GM23338 (cell line): ENCODE results near the gene TRIM73. TPM values are rescaled to one million over a fixed set of nuclear protein-coding genes. Genes with fewer than 3 reads are reported as not detected.
"Not testable (repeated sequence)": the region's sequence is repeated elsewhere in the genome, so short reads cannot be mapped to it uniquely, and the experiment has no call there.

Source experiments
- ATAC-seq: fragments of 200-7000 bp; cut with Tn5 transposase; 3 replicates; pipeline ENCODE4 v1.9.1; 2020
- DNase-seq: peaks from one replicate; pipeline ENCODE4 v3.0.0-alpha.2; 2015; ENCODE audit warnings: low spot score
- H2AFZ ChIP-seq: fragments of 200-600 bp; sonication (generic); 2 replicates; pipeline ENCODE4 v1.8.0; 2016; ENCODE audit warnings: antibody characterized with exemption, mild to moderate bottlenecking, moderate library complexity
- H3F3A ChIP-seq: fragments of 200-600 bp; sonication (generic); replicated peaks from 2 replicates; pipeline ENCODE4 v1.8.0; 2017; ENCODE audit warnings: antibody characterized with exemption, mixed run types, low read depth
- H3K27ac ChIP-seq: fragments of 200-600 bp; sonication (generic); 2 replicates; pipeline ENCODE4 v1.6.1; 2016; ENCODE audit warnings: low read depth
- H3K27me3 ChIP-seq: fragments of 200-600 bp; sonication (generic); 2 replicates; pipeline ENCODE4 v1.8.0; 2016; ENCODE audit warnings: mild to moderate bottlenecking, mixed run types, moderate library complexity; ENCODE audit not compliant: insufficient read depth
- H3K36me3 ChIP-seq: fragments of 200-600 bp; sonication (generic); 2 replicates; pipeline ENCODE4 v1.8.0; 2016; ENCODE audit warnings: mild to moderate bottlenecking; ENCODE audit not compliant: insufficient read depth
- H3K4me1 ChIP-seq: fragments of 200-600 bp; sonication (generic); 2 replicates; pipeline ENCODE4 v1.8.0; 2016; ENCODE audit warnings: mild to moderate bottlenecking, moderate library complexity; ENCODE audit not compliant: insufficient read depth
- H3K4me2 ChIP-seq: fragments of 200-600 bp; sonication (generic); 2 replicates; pipeline ENCODE4 v1.7.1; 2017; ENCODE audit warnings: mixed run types
- H3K4me3 ChIP-seq: fragments of 200-600 bp; sonication (generic); 2 replicates; pipeline ENCODE4 v1.6.1; 2016; ENCODE audit warnings: mixed run types
- H3K79me2 ChIP-seq: fragments of 200-600 bp; sonication (generic); replicated peaks from 2 replicates; pipeline ENCODE4 v1.8.0; 2017; ENCODE audit warnings: mild to moderate bottlenecking; ENCODE audit not compliant: insufficient read depth
- H3K9me2 ChIP-seq: fragments of 200-600 bp; sonication (generic); 2 replicates; pipeline ENCODE4 v1.8.0; 2017; ENCODE audit not compliant: insufficient read depth
- H4K20me1 ChIP-seq: fragments of 200-600 bp; sonication (generic); replicated peaks from 2 replicates; pipeline ENCODE4 v1.8.0; 2017; ENCODE audit warnings: mild to moderate bottlenecking; ENCODE audit not compliant: insufficient read depth
- H3K27ac Mint-ChIP-seq: 2 replicates; pipeline ENCODE4 v1.8.0; 2020; ENCODE audit warnings: inconsistent platforms, mild to moderate bottlenecking, moderate library complexity, mixed read lengths
- H3K27me3 Mint-ChIP-seq: 3 replicates; pipeline ENCODE4 v1.8.0; 2022; ENCODE audit warnings: low read depth, mild to moderate bottlenecking, moderate library complexity, mixed read lengths, inconsistent platforms; ENCODE audit not compliant: insufficient read depth, poor library complexity
- H3K36me3 Mint-ChIP-seq: 3 replicates; pipeline ENCODE4 v1.8.0; 2021; ENCODE audit warnings: low read depth, mild to moderate bottlenecking, inconsistent platforms, moderate library complexity, mixed read lengths
- H3K4me1 Mint-ChIP-seq: 3 replicates; pipeline ENCODE4 v1.8.0; 2020; ENCODE audit warnings: mild to moderate bottlenecking, inconsistent platforms, mixed read lengths
- H3K4me3 Mint-ChIP-seq: 3 replicates; pipeline ENCODE4 v1.8.0; 2021; ENCODE audit warnings: moderate library complexity, mild to moderate bottlenecking, inconsistent platforms, mixed read lengths
- H3K9me3 Mint-ChIP-seq: 3 replicates; pipeline ENCODE4 v1.8.0; 2020; ENCODE audit warnings: moderate library complexity, mild to moderate bottlenecking, inconsistent platforms, mixed read lengths
- polyA plus RNA-seq: library from polyadenylated mRNA; unstranded; fragments of >200 nt; fragmentation: Nextera tagmentation; extraction: Ambion mirVana; gene quantifications from 2 replicates; pipeline ENCODE4 v1.2.1, GENCODE V29; 2016
- total RNA-seq: library from RNA; depleted of rRNA; stranded (reverse); fragments of >200 nt; shearing (Covaris generic); gene quantifications from 2 replicates; pipeline ENCODE4 v1.2.3, GENCODE V29; 2014
- TF ChIP-seq, protein P1 (sequence below), 2 experiments: fragments of 200-600 bp in 1 of 2; sonication (generic) in 1 of 2; conservative IDR thresholded peaks; 2 replicates each; pipeline versions ENCODE4 v1.5.1 to v1.6.1; 2016 to 2017; ENCODE audit warnings: antibody characterized with exemption in 2 of 2, low read depth in 2 of 2, mild to moderate bottlenecking in 2 of 2, moderate library complexity in 1 of 2

The TRIM73 gene
- total and polyA plus RNA-seq, 2 experiments from 2014 or later: 0.31 to 1.2 TPM

DNA sequence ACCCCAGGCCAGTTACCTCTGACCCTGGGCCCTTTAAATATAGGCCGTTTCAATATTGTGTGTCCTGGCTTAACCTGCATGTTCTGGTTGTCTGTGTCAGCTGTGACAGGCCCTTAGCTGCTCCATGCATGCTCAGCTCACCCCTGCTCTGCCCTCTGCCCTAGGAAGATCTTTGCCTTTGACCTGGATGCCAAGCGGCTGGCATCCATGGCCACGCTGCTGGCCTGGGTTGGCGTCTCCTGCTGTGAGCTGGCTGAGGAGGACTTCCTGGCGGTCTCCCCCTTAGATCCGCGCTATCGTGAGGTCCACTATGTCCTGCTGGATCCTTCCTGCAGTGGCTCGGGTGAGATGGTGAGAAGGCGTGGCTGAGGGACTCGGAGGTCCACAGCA, 20.0 kb downstream of the TRIM73 start:
- ATAC-seq, H3K4me3 ChIP-seq, H3K27ac ChIP-seq, H3K4me3 Mint-ChIP-seq, H3K9me2 ChIP-seq, H3K9me3 Mint-ChIP-seq, H3F3A ChIP-seq, H4K20me1 ChIP-seq, H3K4me1 Mint-ChIP-seq, DNase-seq, H2AFZ ChIP-seq, H3K36me3 ChIP-seq, H3K27me3 Mint-ChIP-seq, H3K4me1 ChIP-seq, H3K4me2 ChIP-seq, H3K27me3 ChIP-seq, H3K79me2 ChIP-seq, H3K27ac Mint-ChIP-seq: not testable (repeated sequence)
- peaks cover 25% of the 10 kb centered on the region for H3K36me3 Mint-ChIP-seq

DNA sequence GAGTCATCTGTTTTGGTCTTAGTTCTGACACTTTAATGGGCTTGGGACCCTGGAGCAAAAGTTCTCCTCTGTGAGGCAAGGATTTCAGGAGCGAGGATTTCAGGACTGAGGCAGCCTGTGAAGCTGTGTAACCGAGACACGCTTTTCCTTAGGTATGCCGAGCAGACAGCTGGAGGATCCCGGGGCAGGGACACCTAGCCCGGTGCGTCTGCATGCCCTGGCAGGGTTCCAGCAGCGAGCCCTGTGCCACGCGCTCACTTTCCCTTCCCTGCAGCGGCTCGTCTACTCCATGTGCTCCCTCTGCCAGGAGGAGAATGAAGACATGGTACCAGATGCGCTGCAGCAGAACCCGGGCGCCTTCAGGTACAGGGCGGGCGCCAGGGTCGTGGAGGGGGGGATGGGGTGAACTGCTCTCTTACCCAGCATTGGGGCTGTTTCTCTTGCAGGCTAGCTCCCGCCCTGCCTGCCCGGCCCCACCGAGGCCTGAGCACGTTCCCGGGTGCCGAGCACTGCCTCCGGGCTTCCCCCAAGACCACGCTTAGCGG, 20.5 kb downstream of the TRIM73 start:
- H3K36me3 ChIP-seq, H3K27me3 ChIP-seq, H3K4me3 Mint-ChIP-seq, H3K9me2 ChIP-seq, H3K4me3 ChIP-seq, H3K79me2 ChIP-seq, H2AFZ ChIP-seq, H3K27ac Mint-ChIP-seq, H4K20me1 ChIP-seq, H3K27me3 Mint-ChIP-seq, H3K4me1 Mint-ChIP-seq, DNase-seq, H3K4me2 ChIP-seq, ATAC-seq, H3K27ac ChIP-seq, H3F3A ChIP-seq, H3K9me3 Mint-ChIP-seq, H3K4me1 ChIP-seq: not testable (repeated sequence)
- H3K36me3 Mint-ChIP-seq: peaks cover 27% of the 10 kb centered on the region

DNA sequence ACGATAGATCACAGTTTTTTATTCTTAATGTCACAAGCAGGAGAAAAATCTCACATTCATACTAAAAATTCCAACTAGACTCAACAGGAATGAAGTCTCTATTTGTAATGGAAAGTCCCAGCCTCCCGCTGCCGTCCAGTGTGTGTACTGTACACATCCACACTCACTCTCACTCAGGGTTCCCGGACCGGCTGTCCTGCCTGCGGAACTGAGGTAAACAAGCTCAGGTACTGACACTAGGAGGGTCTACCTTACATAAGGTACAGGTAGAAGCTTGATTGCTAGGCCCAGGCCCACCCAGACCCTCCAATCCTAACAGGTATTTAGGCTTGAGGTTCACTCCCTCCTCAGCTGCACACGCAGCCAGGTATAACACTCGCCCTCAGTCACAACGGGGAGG, 21.4 kb downstream of the TRIM73 start:
- H2AFZ ChIP-seq, H4K20me1 ChIP-seq, H3K4me1 Mint-ChIP-seq: not testable (repeated sequence)

DNA sequence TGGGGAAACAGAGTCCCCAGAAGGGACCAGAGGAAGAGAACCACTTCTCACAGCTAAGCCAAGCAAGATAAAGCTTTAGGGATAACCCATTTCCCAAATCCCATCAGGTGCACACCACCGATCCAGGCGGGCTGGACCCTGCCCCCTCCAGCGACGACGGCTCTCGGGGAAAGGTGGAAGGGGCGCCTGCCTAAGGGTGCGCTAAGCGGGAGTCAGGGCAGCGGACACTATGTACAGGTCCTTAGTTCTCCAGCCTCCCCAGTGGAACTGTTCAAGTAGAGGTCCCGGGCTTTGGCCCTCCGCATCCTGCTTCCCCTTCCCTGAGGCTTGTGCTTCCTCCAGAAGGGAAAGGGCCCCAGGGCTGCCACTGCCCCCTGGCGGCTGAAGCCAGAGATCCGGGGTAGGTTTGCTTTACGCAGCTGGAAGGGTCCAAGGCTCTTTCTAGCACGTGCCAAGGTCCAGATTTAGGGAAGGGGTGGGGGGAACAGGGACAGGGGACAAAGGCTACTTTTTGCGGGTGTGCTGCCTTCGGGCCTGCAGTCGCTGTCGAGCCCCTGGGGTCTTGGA, 22.9 kb downstream of the TRIM73 start:
- H4K20me1 ChIP-seq, H3K27me3 ChIP-seq, DNase-seq, H3K36me3 ChIP-seq, H3K9me2 ChIP-seq, H3K4me1 ChIP-seq, H3K79me2 ChIP-seq, H3K4me1 Mint-ChIP-seq, H3K27me3 Mint-ChIP-seq, H3K4me3 ChIP-seq, H3K27ac ChIP-seq, H3K27ac Mint-ChIP-seq, H3F3A ChIP-seq, H3K4me3 Mint-ChIP-seq, H2AFZ ChIP-seq, H3K4me2 ChIP-seq, H3K9me3 Mint-ChIP-seq: not testable (repeated sequence)
- TF ChIP-seq, protein P1, sequence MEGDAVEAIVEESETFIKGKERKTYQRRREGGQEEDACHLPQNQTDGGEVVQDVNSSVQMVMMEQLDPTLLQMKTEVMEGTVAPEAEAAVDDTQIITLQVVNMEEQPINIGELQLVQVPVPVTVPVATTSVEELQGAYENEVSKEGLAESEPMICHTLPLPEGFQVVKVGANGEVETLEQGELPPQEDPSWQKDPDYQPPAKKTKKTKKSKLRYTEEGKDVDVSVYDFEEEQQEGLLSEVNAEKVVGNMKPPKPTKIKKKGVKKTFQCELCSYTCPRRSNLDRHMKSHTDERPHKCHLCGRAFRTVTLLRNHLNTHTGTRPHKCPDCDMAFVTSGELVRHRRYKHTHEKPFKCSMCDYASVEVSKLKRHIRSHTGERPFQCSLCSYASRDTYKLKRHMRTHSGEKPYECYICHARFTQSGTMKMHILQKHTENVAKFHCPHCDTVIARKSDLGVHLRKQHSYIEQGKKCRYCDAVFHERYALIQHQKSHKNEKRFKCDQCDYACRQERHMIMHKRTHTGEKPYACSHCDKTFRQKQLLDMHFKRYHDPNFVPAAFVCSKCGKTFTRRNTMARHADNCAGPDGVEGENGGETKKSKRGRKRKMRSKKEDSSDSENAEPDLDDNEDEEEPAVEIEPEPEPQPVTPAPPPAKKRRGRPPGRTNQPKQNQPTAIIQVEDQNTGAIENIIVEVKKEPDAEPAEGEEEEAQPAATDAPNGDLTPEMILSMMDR (conservative IDR thresholded peaks at IDR 0.05; ENCODE audit: low read depth in 2 of 2): peak in 1 of 2 experiments; percentile 28; a peak in 1 of 4 replicates
- H3K36me3 Mint-ChIP-seq: peaks cover 32% of the 10 kb centered on the region
- ATAC-seq: peak; percentile 89

More for the DNA sequence above, 21.4 kb downstream of the TRIM73 start:
- not testable (repeated sequence) for H3K36me3 ChIP-seq, H3K4me3 Mint-ChIP-seq, H3K27me3 ChIP-seq, H3K9me3 Mint-ChIP-seq, H3K79me2 ChIP-seq, DNase-seq, H3K27me3 Mint-ChIP-seq, H3K4me3 ChIP-seq, H3K27ac ChIP-seq, H3K4me1 ChIP-seq, H3K27ac Mint-ChIP-seq, H3F3A ChIP-seq, ATAC-seq, H3K4me2 ChIP-seq, H3K9me2 ChIP-seq
- peaks cover 32% of the 10 kb centered on the region for H3K36me3 Mint-ChIP-seq

DNA sequence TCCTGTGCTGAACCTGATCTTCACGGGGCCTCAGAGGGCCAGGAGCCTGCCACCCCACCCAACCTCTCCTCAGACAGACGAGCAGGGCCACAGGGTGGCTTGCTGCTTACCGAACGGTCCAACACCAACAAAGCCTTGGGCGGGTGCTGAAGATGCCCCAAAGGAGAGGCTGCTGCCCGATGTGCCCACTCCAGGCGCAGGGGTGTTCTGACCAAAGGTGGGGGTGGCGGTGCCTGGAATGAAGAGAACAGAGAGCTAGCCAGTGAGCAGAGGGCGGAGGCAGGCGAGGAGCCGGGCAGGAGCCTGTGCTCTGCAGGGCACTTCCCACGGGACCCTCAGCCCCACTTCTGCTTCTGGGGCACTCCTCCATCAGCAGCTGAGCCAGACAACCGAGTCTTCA, 23.8 kb downstream of the TRIM73 start:
- not testable (repeated sequence) for H3K4me3 Mint-ChIP-seq, ATAC-seq, H3K4me1 ChIP-seq, H3K9me2 ChIP-seq, H3K27me3 ChIP-seq, H3K36me3 ChIP-seq, H3K4me2 ChIP-seq, H2AFZ ChIP-seq, H3K27me3 Mint-ChIP-seq, H3K4me3 ChIP-seq, H4K20me1 ChIP-seq, H3K27ac Mint-ChIP-seq, DNase-seq, H3F3A ChIP-seq, H3K79me2 ChIP-seq, H3K27ac ChIP-seq, H3K9me3 Mint-ChIP-seq, H3K4me1 Mint-ChIP-seq
- H3K36me3 Mint-ChIP-seq: peaks cover 39% of the 10 kb centered on the region

DNA sequence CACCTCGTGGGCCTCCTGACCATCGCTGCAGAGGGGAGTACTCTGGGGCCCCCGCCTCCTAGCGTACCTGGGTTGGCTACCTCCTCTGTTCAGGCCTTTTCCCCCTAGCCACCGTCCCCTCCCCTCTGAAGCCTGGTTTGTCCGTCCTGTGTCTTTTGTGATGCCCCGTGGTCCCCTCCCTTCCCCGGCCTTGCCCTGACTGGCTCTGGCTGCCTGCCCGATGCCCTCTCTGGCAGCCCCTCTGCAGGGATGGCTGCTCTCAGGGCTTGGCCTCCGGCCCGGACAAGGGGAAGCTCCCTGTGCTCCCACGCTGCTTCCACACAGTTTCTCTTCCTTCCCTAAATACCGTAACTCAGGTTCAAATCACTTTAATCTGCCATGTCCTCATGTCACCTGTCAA, 24.3 kb downstream of the TRIM73 start:
- H3K9me2 ChIP-seq, H3K4me1 ChIP-seq, DNase-seq, H3K9me3 Mint-ChIP-seq, H3K4me1 Mint-ChIP-seq, H3K27me3 ChIP-seq, H3K27me3 Mint-ChIP-seq, H2AFZ ChIP-seq, H3K27ac ChIP-seq, H3K4me3 ChIP-seq, H3F3A ChIP-seq, H3K36me3 ChIP-seq, H3K27ac Mint-ChIP-seq, H3K4me2 ChIP-seq, H3K79me2 ChIP-seq, H4K20me1 ChIP-seq, H3K4me3 Mint-ChIP-seq, ATAC-seq: not testable (repeated sequence)
- H3K36me3 Mint-ChIP-seq: peaks cover 43% of the 10 kb centered on the region
